ENCODE data around the gene SKOR2.

SKOR2 gene

DNA sequence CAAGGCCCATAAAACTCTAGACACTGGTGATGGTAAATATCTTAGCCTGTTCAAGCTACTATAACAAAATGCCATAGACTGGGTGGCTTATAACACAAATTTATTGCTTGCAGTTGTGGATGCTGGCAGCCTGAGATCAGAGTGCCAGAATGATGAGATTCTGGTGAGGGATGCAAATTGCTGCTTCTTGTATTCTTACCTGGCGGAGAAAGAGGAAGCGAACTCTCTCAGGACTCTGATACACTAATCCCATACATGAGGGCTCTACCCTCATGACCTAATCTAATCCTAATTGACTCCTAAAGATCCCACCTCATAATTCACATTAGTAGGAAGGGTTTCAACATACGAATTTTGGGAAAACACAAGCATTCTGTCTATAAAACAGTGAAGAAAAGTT lies 70.7 kb downstream of the SKOR2 start:
- TF ChIP-seq CTCF (conservative IDR thresholded peaks at IDR 0.05), result no peak
- no peak overlapping the region for H3K27ac ChIP-seq

DNA sequence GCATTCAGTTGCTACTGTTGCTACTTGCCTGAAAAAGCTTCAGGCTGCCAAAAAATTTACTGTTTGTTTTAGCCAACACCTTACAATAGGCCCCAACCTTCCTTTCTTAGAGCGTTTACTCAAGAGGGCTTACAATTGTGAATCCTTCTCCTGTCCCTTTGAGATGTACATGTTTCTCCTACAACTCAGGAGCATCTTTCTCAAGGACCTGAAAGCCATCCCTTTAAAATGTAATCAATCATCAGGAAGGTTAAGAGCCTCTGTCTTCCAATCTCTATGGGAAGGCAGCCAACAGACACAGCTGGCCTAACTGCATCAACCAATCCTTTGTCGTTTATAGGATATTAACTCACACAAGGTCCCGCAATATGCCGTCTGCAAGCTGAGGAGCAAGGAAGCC lies 71.9 kb downstream of the SKOR2 start:
- no peak overlapping the region for H3K27ac ChIP-seq
- TF ChIP-seq CTCF (conservative IDR thresholded peaks at IDR 0.05), result no peak

- TF ChIP-seq CTCF (conservative IDR thresholded peaks at IDR 0.05), result peak; percentile 22
- H3K27ac ChIP-seq, result peak within 1 kb of the TSS; percentile 86
Observed at GRCh38 chr18:47175898-47176575, 75.4 kb downstream of the SKOR2 start, which contains the start of gene IER3IP1. TSS of gene IER3IP1 (minus strand) at chr18:47176364. CDS start at chr18:47176277, 87 bp downstream.

DNA sequence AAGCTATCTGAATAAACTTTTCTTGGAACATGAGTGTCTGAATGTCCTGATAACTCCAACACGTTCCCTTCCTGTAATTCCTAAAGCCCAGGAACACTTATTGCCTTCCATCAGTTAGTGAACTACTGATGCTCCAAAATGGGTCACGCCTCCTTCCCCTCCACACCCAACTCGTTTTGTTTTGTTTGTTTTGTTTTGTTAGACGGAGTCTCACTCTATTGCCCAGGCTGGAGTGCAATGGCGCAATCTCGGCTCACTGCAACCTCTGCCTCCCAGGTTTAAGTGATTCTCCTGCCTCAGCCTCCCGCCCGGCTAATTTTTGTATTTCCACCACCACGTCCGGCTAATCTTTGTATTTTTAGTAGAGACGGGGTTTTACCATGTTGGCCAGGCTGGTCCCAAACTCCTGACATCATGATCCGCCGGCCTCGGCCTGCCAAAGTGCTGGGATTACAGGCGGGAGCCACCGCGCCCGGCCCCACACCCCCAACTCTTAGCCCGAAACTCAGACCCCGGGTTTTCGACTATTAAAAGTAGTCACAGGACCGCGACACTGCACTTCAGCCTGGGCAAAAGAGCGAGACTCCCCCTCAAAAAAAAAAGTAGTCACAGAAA lies 76.1 kb downstream of the SKOR2 start:
- no peak for TF ChIP-seq CTCF (conservative IDR thresholded peaks at IDR 0.05)
- H3K27ac ChIP-seq, result peak overlapping the region; percentile 86

DNA sequence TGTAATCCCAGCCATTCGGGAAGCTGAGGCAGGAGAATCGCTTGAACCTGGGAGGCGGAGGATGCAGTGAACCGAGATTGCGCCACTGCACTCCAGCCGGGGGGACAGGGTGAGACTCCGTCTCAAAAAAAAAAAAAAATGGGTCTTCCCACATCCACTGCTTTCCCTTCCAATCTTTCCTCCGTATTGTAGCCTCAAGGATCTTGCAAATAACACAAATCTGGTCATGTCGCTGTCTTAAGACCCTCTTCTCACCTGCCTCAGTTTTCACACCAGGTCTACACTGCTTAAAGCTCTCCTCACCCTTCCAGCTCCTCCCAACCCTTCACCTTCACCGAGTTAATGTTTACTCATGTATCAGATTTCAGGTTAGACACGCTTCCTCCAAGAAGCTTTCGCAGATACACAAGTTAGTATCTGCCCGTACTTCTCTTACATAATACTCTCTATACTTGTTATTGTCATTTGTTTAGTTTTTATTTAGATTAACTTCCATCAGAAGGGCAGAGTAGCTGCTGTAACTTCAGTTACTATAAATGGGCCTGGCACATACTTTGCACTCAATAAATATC lies 76.8 kb downstream of the SKOR2 start:
- H3K27ac ChIP-seq, result peak overlapping the region; percentile 86
- TF ChIP-seq CTCF (conservative IDR thresholded peaks at IDR 0.05), result no peak

GRCh38 chr18:47172476-47172875 lies 79.0 kb downstream of the SKOR2 start:
- no peak for TF ChIP-seq CTCF (conservative IDR thresholded peaks at IDR 0.05)
- H3K27ac ChIP-seq, result no peak overlapping the region

GRCh38 chr18:47168913-47169312 lies 82.5 kb downstream of the SKOR2 start:
- TF ChIP-seq CTCF (conservative IDR thresholded peaks at IDR 0.05), result no peak
- no peak overlapping the region for H3K27ac ChIP-seq
